DOHH2 (cell line): ENCODE data around the gene ZNF669.

Experiments
- H3F3A ChIP-seq: fragments of 200-600 bp; sonication (generic), shearing (Covaris generic); 2 replicates; pipeline ENCODE4 v1.6.0; 2016; ENCODE audit warnings: antibody characterized with exemption, mild to moderate bottlenecking; ENCODE audit not compliant: control insufficient read depth, insufficient read depth
- H3K27ac ChIP-seq: fragments of 200-600 bp; sonication (generic); 2 replicates; pipeline ENCODE4 v1.5.1; 2014; ENCODE audit warnings: low read depth, mild to moderate bottlenecking, low read length, moderate library complexity
- H3K27me3 ChIP-seq: fragments of 200-600 bp; sonication (generic); 2 replicates; pipeline ENCODE4 v1.6.1; 2014; ENCODE audit warnings: mild to moderate bottlenecking, low read length, mixed read lengths; ENCODE audit not compliant: control insufficient read depth
- H3K36me3 ChIP-seq: fragments of 200-600 bp; sonication (generic); 2 replicates; pipeline ENCODE4 v1.6.1; 2014; ENCODE audit warnings: mild to moderate bottlenecking, low read length, moderate library complexity, mixed read lengths; ENCODE audit not compliant: control insufficient read depth
- H3K4me1 ChIP-seq: fragments of 200-600 bp; sonication (generic); 2 replicates; pipeline ENCODE4 v1.6.1; 2014; ENCODE audit warnings: mild to moderate bottlenecking, low read length, mixed read lengths; ENCODE audit not compliant: control insufficient read depth
- H3K4me2 ChIP-seq: fragments of 200-600 bp; sonication (generic); 2 replicates; pipeline ENCODE4 v1.6.0; 2014; ENCODE audit warnings: mild to moderate bottlenecking, low read length, moderate library complexity
- H3K4me3 ChIP-seq: fragments of 200-600 bp; sonication (generic); 2 replicates; pipeline ENCODE4 v1.5.1; 2014; ENCODE audit warnings: mild to moderate bottlenecking, low read length, mixed read lengths
- H3K79me2 ChIP-seq: fragments of 200-600 bp; sonication (generic); 2 replicates; pipeline ENCODE4 v1.6.1; 2014; ENCODE audit warnings: mild to moderate bottlenecking, low read length, mixed read lengths; ENCODE audit not compliant: control insufficient read depth
- H3K9me2 ChIP-seq: fragments of 200-600 bp; sonication (generic); replicated peaks from 2 replicates; pipeline ENCODE4 v1.6.1; 2014; ENCODE audit warnings: mild to moderate bottlenecking, low read length, mixed read lengths; ENCODE audit not compliant: control insufficient read depth
- H3K9me3 ChIP-seq: fragments of 200-600 bp; sonication (generic); 2 replicates; pipeline ENCODE4 v1.6.1; 2014; ENCODE audit warnings: antibody characterized with exemption, low read length, mixed read lengths; ENCODE audit not compliant: control insufficient read depth, insufficient read depth
- H4K20me1 ChIP-seq: fragments of 200-600 bp; sonication (generic); 2 replicates; pipeline ENCODE4 v1.6.0; 2014; ENCODE audit warnings: low read depth, mild to moderate bottlenecking, antibody characterized with exemption, low read length, moderate library complexity; ENCODE audit not compliant: control insufficient read depth, insufficient read depth
- CTCF ChIP-seq: fragments of 200-600 bp; sonication (generic); IDR thresholded peaks from one replicate; pipeline ENCODE4 v1.5.1; 2014; ENCODE audit warnings: antibody characterized with exemption, mild to moderate bottlenecking, low read depth, low read length; ENCODE audit not compliant: poor library complexity, severe bottlenecking
- EZH2phosphoT487 ChIP-seq: fragments of 200-600 bp; sonication (generic); IDR thresholded peaks from 2 replicates; pipeline ENCODE4 v1.6.1; 2017; ENCODE audit warnings: borderline replicate concordance, mild to moderate bottlenecking, antibody characterized with exemption, low read length, moderate library complexity, mixed read lengths

Gene ZNF669

DNA sequence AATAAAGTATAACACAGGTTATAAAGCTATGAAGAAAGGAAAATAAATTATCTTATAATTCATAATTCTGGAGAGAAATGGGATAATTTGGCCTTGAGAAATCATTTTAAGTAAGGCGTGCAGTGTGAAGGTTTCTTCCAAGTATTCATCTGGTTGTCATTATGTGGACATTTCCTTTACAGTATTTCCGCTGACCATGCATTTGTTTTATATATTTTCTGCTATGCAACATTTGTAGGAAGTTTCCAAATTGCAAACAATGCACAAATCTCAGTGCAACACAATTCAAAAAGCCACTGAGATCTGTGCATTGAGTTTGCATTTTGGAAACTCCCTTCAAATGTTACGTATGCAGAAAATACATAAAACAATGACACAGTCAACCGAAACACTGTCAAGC is 43.4 kb downstream of the ZNF669 start:
- TF ChIP-seq EZH2phosphoT487 (no peak), CTCF (no peak)
- Histone ChIP-seq H3K9me3 (peaks cover 37% of the 10 kb centered on the region; the same call in 1 of the 2 replicates), H3K4me2 (no peak overlapping the region)

DNA sequence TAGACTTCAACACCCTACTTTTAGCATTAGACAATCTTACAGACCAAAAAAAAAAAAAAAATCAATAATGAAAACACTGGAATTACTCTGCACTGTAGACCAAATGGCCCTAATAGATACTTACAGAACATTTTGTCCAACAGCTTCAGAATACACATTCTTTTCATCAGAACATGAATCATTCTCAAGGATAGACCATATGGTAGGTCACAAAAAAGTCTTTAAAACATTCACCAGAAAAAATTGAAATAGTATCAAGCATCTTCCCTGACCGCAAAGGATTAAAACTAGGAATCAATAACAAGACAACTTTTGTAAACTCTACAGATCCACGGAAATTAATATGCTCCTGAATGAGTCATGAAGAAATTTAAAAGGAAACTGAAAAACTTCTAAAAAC is 48.1 kb downstream of the ZNF669 start:
- Histone ChIP-seq H3K4me2 (no peak overlapping the region), H3K9me2 (no peaks in the 10 kb centered on the region), H3K9me3 (peaks cover 43% of the 10 kb centered on the region), H4K20me1 (no peaks in the 10 kb centered on the region), H3K27ac (no peak overlapping the region), H3K36me3 (no peaks in the 10 kb centered on the region; the same call in 1 of the 2 replicates), H3K4me1 (no peaks in the 10 kb centered on the region), H3K27me3 (no peaks in the 10 kb centered on the region), H3K4me3 (no peak overlapping the region), H3K79me2 (peaks cover 73% of the 10 kb centered on the region), H3F3A (no peaks in the 10 kb centered on the region)
- TF ChIP-seq EZH2phosphoT487 (no peak), CTCF (no peak)

More for the DNA sequence above, 43.4 kb downstream of the ZNF669 start:
- H3K4me1 ChIP-seq: no peaks in the 10 kb centered on the region
- H4K20me1 ChIP-seq: no peaks in the 10 kb centered on the region
- H3K27me3 ChIP-seq: no peaks in the 10 kb centered on the region
- no peak overlapping the region for H3K4me3 ChIP-seq
- H3K27ac ChIP-seq: no peak overlapping the region
- peaks cover 82% of the 10 kb centered on the region for H3K79me2 ChIP-seq
- no peaks in the 10 kb centered on the region for H3K9me2 ChIP-seq
- H3F3A ChIP-seq: no peaks in the 10 kb centered on the region
- peaks cover 8% of the 10 kb centered on the region; the same call in 1 of the 2 replicates for H3K36me3 ChIP-seq

GRCh38 chr1:247054992-247055415 is 49.2 kb downstream of the ZNF669 start:
- Histone ChIP-seq H4K20me1 (no peaks in the 10 kb centered on the region), H3K4me2 (no peak overlapping the region), H3K4me3 (no peak overlapping the region), H3K36me3 (no peaks in the 10 kb centered on the region; the same call in 1 of the 2 replicates), H3K9me2 (no peaks in the 10 kb centered on the region), H3K9me3 (peaks cover 43% of the 10 kb centered on the region), H3K27me3 (no peaks in the 10 kb centered on the region), H3K79me2 (peaks cover 68% of the 10 kb centered on the region), H3K4me1 (no peaks in the 10 kb centered on the region), H3K27ac (no peak overlapping the region), H3F3A (no peaks in the 10 kb centered on the region)
- TF ChIP-seq EZH2phosphoT487 (no peak), CTCF (no peak)
